ENCODE data around the gene TP73. TPM values are rescaled to one million over a fixed set of nuclear protein-coding genes. Genes with fewer than 3 reads are reported as not detected.

The TP73 gene
- total RNA-seq = under 1 TPM in 2 of 4 donors, not detected in 2; 0.30 to 0.76 TPM

DNA sequence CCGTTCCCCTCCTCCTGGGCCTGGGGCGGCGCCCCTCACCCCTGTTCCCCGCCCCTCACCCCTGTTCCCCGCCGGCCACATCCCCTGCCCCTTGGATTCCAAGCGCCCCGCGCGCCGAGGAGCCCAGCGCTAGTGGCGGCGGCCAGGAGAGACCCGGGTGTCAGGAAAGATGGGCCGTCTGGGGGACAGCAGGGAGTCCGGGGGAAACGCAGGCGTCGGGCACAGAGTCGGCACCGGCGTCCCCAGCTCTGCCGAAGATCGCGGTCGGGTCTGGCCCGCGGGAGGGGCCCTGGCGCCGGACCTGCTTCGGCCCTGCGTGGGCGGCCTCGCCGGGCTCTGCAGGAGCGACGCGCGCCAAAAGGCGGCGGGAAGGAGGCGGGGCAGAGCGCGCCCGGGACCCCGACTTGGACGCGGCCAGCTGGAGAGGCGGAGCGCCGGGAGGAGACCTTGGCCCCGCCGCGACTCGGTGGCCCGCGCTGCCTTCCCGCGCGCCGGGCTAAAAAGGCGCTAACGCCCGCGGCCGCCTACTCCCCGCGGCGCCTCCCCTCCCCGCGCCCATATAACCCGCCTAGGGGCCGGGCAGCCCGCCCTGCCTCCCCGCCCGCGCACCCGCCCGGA, at the start of gene TP73:
Gene TP73, plus strand, starts transcription at position 587 of the 618 bp plus-strand sequence. CDS start 29,850 bp downstream, outside the sequence.
- peaks cover 0 to 28% of the 10 kb centered on the region in 2 donors for H3K4me1 ChIP-seq
- intact Hi-C loops (cut with DNase I; ENCODE audit: low total_unique reads) = no loop called here
- no peak for TF ChIP-seq POLR2A (IDR thresholded peaks at IDR 0.05)
- TF ChIP-seq, protein P1, sequence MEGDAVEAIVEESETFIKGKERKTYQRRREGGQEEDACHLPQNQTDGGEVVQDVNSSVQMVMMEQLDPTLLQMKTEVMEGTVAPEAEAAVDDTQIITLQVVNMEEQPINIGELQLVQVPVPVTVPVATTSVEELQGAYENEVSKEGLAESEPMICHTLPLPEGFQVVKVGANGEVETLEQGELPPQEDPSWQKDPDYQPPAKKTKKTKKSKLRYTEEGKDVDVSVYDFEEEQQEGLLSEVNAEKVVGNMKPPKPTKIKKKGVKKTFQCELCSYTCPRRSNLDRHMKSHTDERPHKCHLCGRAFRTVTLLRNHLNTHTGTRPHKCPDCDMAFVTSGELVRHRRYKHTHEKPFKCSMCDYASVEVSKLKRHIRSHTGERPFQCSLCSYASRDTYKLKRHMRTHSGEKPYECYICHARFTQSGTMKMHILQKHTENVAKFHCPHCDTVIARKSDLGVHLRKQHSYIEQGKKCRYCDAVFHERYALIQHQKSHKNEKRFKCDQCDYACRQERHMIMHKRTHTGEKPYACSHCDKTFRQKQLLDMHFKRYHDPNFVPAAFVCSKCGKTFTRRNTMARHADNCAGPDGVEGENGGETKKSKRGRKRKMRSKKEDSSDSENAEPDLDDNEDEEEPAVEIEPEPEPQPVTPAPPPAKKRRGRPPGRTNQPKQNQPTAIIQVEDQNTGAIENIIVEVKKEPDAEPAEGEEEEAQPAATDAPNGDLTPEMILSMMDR (IDR thresholded peaks at IDR 0.05) = no peak
- H3K9me3 ChIP-seq = no peaks in the 10 kb centered on the region
- H3K36me3 ChIP-seq = no peaks in the 10 kb centered on the region
- H3K4me3 ChIP-seq = peak within 1 kb of the TSS in 1 of 2 donors; percentile 30
- DNase-seq = no peak
- no peak within 1 kb of the TSS for H3K27ac ChIP-seq
- peaks cover 18 to 27% of the 10 kb centered on the region in 2 donors for H3K27me3 ChIP-seq

DNA sequence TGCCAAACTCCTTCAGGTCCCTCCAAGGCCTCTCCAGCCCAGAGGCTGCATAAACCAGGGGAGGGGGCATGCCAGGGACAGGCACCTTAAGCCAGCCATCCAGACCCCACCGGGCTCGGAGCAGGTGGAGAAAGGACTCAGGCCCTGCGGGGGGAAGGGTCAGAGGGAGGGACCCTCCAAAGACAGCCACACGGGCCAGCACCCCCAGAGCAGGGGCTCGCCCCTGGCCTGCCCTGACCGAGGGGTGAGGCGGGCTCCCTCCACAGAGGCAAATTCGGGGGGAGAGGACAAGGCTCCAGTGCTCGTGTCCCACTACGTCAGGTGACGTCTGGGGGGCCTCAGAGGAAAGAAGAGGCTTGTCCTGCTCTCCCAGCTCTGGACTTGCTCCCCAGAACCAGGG, 49.2 kb upstream of the TP73 start:
- H3K4me3 ChIP-seq = no peak overlapping the region
- TF ChIP-seq, protein P1 (IDR thresholded peaks at IDR 0.05) = no peak
- TF ChIP-seq POLR2A (IDR thresholded peaks at IDR 0.05) = no peak
- intact Hi-C loops (cut with DNase I; ENCODE audit: low total_unique reads) = no loop called here
- DNase-seq = no peak
- no peaks in the 10 kb centered on the region for H3K4me1 ChIP-seq
- no peak overlapping the region for H3K27ac ChIP-seq
- no peaks in the 10 kb centered on the region for H3K27me3 ChIP-seq
- no peaks in the 10 kb centered on the region for H3K9me3 ChIP-seq
- no peaks in the 10 kb centered on the region for H3K36me3 ChIP-seq

DNA sequence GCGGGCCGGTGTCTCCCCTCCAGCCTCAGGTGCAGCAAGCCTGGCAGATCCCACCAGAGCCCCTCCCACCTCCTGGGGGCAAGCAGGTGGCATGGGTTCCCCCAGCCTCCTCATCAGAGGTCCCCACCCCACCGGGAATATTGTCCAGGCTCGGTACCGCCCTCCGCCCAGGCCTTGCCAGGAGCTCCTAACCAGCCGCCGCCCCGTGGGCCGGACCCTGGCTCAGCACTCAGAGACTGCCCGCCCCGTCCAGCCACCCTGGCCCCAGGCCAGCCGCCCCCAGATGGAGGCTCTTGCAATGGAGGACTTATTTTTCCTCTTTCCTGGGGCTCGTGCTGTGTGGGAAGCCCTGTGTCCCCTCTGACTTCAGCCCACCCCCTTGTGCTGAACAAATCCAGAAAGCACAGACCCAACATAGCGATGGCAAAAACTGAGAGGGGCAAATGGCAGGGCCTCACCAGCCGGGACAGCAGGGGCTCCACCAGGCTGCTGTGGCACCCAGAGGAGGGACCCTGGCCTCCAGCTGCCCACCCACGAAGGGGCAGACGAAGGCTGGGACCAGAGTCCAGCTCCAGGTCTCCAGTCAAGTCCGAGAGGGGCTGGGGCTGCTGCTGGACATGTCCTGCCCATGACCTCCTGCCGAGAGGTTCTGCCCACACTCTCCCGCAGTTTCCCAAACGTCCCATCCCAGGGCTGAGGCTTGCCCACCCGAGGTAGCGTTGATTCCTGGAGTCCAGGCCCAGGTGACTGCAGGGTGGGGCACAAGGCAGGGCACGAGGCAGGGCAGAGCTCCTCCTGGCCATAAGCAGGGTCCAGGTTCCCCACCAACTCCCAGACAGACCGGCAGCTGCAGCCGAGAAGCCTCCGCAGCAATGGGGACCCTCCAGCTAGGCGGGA, 48.5 kb upstream of the TP73 start:
- no peak for TF ChIP-seq POLR2A (IDR thresholded peaks at IDR 0.05)
- TF ChIP-seq, protein P1 (IDR thresholded peaks at IDR 0.05) = no peak
- Histone ChIP-seq H3K27me3 (no peaks in the 10 kb centered on the region), H3K36me3 (no peaks in the 10 kb centered on the region), H3K27ac (no peak overlapping the region), H3K4me1 (no peaks in the 10 kb centered on the region), H3K4me3 (no peak overlapping the region), H3K9me3 (no peaks in the 10 kb centered on the region)
- DNase-seq = no peak
- intact Hi-C loops (cut with DNase I; ENCODE audit: low total_unique reads) = no loop called here

DNA sequence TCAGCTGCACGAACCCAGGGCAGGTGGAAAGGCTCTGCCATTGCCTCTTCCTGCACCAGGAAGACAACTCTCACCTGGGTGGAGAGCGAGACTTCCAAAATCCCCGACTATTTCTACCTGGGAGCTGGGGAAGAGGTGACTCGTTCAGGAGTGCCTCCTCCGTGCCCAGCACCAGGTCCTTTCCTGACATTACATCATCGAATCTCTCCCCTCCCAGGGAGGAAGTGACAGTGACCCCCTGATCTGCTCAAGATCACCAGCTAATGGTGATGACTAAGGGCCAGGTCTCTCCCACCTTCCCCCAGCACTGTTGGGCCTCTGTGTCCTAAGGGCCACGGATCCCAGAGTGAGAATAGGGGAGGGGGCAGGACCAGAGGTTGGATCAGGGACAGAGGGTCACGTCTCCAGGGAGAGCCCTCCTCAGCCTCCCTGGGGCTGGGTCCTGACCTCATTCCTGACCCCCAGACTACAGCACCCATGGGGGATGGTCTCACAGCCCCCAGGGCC, 47.8 kb upstream of the TP73 start:
- no peak overlapping the region for H3K4me3 ChIP-seq
- no peaks in the 10 kb centered on the region for H3K36me3 ChIP-seq
- H3K27me3 ChIP-seq = no peaks in the 10 kb centered on the region
- DNase-seq = no peak
- intact Hi-C loops (cut with DNase I; ENCODE audit: low total_unique reads) = no loop called here
- TF ChIP-seq, protein P1 (IDR thresholded peaks at IDR 0.05) = no peak
- no peak for TF ChIP-seq POLR2A (IDR thresholded peaks at IDR 0.05)
- H3K27ac ChIP-seq = no peak overlapping the region
- no peaks in the 10 kb centered on the region for H3K9me3 ChIP-seq
- no peaks in the 10 kb centered on the region for H3K4me1 ChIP-seq
